ENCODE measurements around the gene PSTPIP2.
"Not testable (repeated sequence)": the region's sequence is repeated elsewhere in the genome, so short reads cannot be mapped to it uniquely, and the experiment has no call there.

PSTPIP2 gene

DNA sequence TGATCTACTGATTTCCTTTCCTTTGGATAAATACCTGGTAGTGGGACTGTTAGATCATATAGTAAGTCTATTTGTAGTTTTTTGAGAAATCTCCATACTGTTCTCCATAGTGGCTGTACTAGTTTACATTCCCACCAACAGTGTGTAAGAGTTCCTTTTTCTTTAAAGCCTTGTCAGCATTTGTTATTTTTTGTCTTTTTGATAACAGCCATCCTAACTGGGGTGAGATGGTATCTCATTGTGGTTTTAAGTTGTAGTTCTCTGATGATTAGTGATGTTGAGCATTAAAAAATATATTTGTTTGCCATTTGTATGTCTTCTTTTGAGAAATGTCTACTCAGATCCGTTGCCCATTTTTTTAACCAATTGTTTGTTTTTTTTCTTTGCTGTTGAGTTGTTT, 71.0 kb downstream of the PSTPIP2 start:
- DNase-seq (ENCODE audit: insufficient read length, low spot score): no peak
- TF ChIP-seq, protein P1, sequence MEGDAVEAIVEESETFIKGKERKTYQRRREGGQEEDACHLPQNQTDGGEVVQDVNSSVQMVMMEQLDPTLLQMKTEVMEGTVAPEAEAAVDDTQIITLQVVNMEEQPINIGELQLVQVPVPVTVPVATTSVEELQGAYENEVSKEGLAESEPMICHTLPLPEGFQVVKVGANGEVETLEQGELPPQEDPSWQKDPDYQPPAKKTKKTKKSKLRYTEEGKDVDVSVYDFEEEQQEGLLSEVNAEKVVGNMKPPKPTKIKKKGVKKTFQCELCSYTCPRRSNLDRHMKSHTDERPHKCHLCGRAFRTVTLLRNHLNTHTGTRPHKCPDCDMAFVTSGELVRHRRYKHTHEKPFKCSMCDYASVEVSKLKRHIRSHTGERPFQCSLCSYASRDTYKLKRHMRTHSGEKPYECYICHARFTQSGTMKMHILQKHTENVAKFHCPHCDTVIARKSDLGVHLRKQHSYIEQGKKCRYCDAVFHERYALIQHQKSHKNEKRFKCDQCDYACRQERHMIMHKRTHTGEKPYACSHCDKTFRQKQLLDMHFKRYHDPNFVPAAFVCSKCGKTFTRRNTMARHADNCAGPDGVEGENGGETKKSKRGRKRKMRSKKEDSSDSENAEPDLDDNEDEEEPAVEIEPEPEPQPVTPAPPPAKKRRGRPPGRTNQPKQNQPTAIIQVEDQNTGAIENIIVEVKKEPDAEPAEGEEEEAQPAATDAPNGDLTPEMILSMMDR (IDR thresholded peaks at IDR 0.05; ENCODE audit: insufficient read depth, missing control alignments): no peak
- no peak for FAIRE-seq

DNA sequence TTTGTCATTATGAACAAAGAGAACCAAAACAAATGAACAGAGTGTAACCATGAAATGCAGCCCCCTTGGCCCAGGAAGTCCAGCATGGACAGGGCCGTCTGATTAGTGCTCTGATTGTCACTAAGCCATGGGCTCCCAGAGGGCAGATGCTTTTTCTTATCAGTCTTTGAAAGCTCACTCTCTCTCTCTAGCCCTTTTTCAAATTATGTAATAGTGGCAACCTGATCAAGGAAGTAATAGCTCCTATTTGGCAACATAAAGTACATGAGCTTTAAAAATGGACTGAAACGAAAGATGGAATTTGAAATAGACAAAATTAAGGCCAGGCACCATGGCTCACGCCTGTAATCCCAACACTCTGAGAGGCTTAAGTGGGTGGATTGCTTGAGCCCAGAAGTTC, 72.5 kb downstream of the PSTPIP2 start:
- DNase-seq (ENCODE audit: insufficient read length, low spot score) (no peak), FAIRE-seq (no peak)
- TF ChIP-seq, protein P1 (IDR thresholded peaks at IDR 0.05; ENCODE audit: insufficient read depth, missing control alignments): no peak

DNA sequence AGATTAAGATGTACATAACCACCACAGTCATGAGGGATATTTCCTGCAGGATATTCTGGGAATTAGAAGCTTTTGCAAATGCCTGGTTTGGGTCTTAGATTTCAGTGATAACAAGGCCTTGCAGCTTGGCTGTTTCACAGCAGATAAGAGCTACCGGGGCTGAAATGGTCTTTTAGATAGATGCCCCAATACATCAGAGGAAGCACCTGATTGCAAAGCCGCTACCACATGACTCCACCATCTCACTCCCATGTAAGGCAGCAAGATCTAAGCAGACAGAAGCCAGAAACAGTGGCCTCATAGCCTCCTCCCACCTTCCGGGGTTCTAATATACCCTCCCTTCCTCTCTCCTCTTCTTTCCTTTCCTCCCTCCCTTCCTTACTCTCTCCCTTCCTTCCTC, 73.8 kb downstream of the PSTPIP2 start:
- DNase-seq (ENCODE audit: insufficient read length, low spot score) (no peak), FAIRE-seq (no peak)
- TF ChIP-seq, protein P1 (IDR thresholded peaks at IDR 0.05; ENCODE audit: insufficient read depth, missing control alignments): no peak

DNA sequence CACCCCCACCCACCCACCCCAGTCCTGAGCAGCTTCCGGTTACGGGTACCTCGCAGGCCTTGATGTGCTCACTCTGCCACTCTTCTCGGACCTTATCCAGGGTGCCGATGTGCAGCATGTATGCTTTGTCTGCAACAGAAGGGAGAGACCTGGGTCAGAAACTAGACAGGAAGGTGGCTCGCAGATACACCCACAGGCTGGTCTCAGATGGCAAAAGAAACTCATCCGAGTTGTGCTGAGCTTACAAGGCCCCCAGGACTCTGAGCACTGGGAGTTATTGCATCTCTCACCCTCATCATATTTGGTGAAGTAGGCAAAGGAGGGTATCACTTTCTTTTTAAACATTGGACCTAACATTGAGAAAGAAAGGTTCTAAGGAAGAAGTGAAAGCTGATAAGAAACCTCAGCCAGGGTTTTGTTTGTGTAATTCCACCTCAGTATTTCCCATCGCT, 74.3 kb downstream of the PSTPIP2 start:
- FAIRE-seq (no peak), DNase-seq (ENCODE audit: insufficient read length, low spot score) (no peak)
- TF ChIP-seq, protein P1 (IDR thresholded peaks at IDR 0.05; ENCODE audit: insufficient read depth, missing control alignments): no peak

DNA sequence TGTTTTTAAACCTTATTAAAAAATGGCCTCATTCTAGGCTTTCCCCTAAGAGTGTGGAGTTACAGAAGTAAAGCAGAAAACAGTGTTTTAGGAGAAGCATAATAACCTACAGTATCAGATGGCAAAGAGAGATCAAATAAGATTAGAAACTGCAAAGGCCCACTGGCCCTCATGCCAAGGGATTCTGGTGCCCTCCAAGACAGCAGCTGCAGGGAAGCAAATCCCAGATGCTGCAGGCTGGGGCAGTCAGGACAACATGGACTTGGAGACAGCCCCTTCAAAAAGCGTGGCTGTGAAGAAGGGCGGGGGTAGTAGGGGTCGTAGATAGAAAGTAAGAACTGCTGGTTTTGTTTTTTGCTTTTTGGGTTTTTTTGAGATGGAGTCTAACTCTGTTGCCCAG, 76.6 kb downstream of the PSTPIP2 start:
- FAIRE-seq (no peak), DNase-seq (ENCODE audit: insufficient read length, low spot score) (no peak)
- TF ChIP-seq, protein P1 (IDR thresholded peaks at IDR 0.05; ENCODE audit: insufficient read depth, missing control alignments): no peak

DNA sequence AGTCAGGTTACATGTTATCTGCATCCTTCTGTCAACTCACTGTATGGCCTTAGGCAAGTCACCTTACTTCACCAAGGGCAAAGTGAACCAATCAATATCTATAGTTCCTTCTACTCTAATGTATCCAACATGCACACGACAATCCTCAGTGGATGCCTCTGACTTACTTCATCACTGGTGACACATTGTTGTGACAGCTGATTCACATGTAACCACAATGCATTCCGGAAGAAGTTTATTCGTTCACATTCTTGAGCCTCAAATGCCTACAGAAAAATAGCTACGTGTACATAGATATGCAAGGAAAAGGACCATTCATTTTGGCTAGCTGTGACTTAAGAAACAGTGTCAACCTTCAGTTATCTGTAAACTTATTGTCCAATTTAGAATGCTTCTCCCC, 78.6 kb downstream of the PSTPIP2 start:
- TF ChIP-seq, protein P1 (IDR thresholded peaks at IDR 0.05; ENCODE audit: insufficient read depth, missing control alignments): no peak
- FAIRE-seq (no peak), DNase-seq (ENCODE audit: insufficient read length, low spot score) (no peak)

DNA sequence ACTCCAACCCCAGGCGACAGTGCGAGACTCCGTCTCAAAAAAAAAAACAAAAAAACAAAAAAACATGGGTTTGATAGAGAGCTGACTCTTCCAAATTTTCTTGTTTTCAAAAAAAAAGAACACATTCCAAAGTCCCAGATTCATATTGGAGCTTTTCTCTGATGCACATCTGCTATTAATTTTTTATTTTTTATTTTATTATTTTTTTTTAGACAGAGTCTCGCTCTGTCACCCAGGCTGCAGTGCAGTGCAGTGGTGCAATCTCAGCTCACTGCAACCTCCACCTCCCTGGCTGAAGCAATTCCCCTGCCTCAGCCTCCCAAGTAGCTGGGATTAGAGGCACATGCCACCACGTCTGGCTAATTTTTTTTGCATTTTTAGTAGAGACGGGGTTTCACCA, 79.5 kb downstream of the PSTPIP2 start:
- FAIRE-seq; DNase-seq (ENCODE audit: insufficient read length, low spot score): not testable (repeated sequence)

DNA sequence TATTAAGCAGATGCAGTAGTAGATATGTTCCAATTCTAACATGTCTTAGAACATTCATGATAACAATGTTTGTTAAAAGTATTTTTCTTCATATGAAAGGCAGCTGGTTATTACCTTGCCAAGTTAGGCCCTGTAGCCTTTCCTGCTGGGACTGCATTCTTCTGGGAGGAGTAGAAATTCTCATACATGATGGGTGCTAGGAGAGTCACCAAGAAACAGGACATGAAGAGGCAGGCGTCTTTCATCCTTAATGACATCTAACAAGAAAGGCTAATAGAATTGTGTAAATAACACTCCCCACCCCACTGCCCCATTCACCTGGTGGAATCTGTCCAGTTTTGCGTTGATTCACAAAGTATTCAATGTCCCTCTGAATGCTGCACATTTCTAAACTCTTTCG, 80.3 kb downstream of the PSTPIP2 start:
- TF ChIP-seq, protein P1 (IDR thresholded peaks at IDR 0.05; ENCODE audit: insufficient read depth, missing control alignments): no peak
- no peak for DNase-seq (ENCODE audit: insufficient read length, low spot score)
- no peak for FAIRE-seq

All from D721Med (cell line).